Testis (tissue), 3 donors: Measurements from ENCODE around the gene MAP2K3. TPM values are rescaled to one million over a fixed set of nuclear protein-coding genes. Genes with fewer than 3 reads are reported as not detected.

Experiments
- DNase-seq: peaks from one replicate; pipeline ENCODE4 v3.0.0-alpha.2; 2019
- H3K27ac ChIP-seq, 2 donors: fragments of 200-600 bp; sonication (generic); one replicate each; pipeline ENCODE4 v1.5.1; 2019
- H3K27me3 ChIP-seq: fragments of 200-600 bp; sonication (generic); one replicate; pipeline ENCODE4 v1.5.1; 2019
- H3K36me3 ChIP-seq: fragments of 200-600 bp; sonication (generic); one replicate; pipeline ENCODE4 v1.5.1; 2017; ENCODE audit warnings: low read depth; ENCODE audit errors: missing control alignments
- H3K4me1 ChIP-seq: fragments of 200-600 bp; sonication (generic); one replicate; pipeline ENCODE4 v1.5.1; 2019
- H3K4me3 ChIP-seq, 2 donors: fragments of 200-600 bp; sonication (generic); one replicate each; pipeline ENCODE4 v1.5.1; 2017 to 2019
- H3K9me3 ChIP-seq: fragments of 200-600 bp; sonication (generic); one replicate; pipeline ENCODE4 v1.5.1; 2017
- CTCF ChIP-seq, 3 experiments: fragments of 450-650 bp in 2 of 3; fragments of 200-600 bp in 1 of 3; sonication (generic) in 1 of 3; IDR thresholded peaks; one replicate each; pipeline ENCODE4 v1.5.1; 2016 to 2019; ENCODE audit warnings: antibody characterized with exemption in 3 of 3, mild to moderate bottlenecking in 2 of 3, moderate library complexity in 1 of 3
- POLR2A ChIP-seq: fragments of 450-650 bp; IDR thresholded peaks from one replicate; pipeline ENCODE4 v1.6.1; 2017; ENCODE audit warnings: antibody characterized with exemption, mild to moderate bottlenecking, moderate library complexity
- WGBS, 2 donors: methylation state at CpG; one replicate each; pipeline ENCODE4 v1.1.5; 2018; 5-methylcytosine and 5-hydroxymethylcytosine counted together
- intact Hi-C: fragments of 100-400 bp; cut with DNase I; formaldehyde crosslinking; loops from one replicate; pipeline ENCODE4 v1.15.1; 2023; ENCODE audit warnings: low total_unique reads
- polyA plus RNA-seq: library from polyadenylated mRNA; stranded (reverse); fragments of 350-450 nt; fragmentation: Illumina TruSeq; extraction: RNeasy Lipid Tissue Mini Kit (QIAGEN cat#74804); gene quantifications from one replicate; pipeline ENCODE4 v1.2.3, GENCODE V29; 2014; ENCODE audit warnings: low read depth, low replicate concordance; ENCODE audit not compliant: insufficient read depth
- total RNA-seq, 2 donors: library from RNA; depleted of rRNA; stranded (reverse); fragments of >200 nt; gene quantifications; one replicate each; pipeline ENCODE4 v1.2.3, GENCODE V29; 2016

MAP2K3 gene
- total and polyA plus RNA-seq, 3 donors from 2014 or later, result 13.5 to 17.5 (median 15.4) TPM

GRCh38 chr17:21357696-21358656 is 73.5 kb downstream of the MAP2K3 start:
- H3K27ac ChIP-seq, result no peak overlapping the region
- no peak for DNase-seq
- no peak for TF ChIP-seq CTCF (IDR thresholded peaks at IDR 0.05)
- TF ChIP-seq POLR2A, result no peak
- H3K4me1 ChIP-seq, result peaks cover 7% of the 10 kb centered on the region
- intact Hi-C loops, result no loop called here
- no peaks in the 10 kb centered on the region for H3K36me3 ChIP-seq
- no peaks in the 10 kb centered on the region for H3K9me3 ChIP-seq
- WGBS, 2 donors, result 69 to 73% methylated on average over 6 to 10 of the region's 10 CpGs
- no peak overlapping the region for H3K4me3 ChIP-seq
- no peaks in the 10 kb centered on the region for H3K27me3 ChIP-seq

- Histone ChIP-seq H3K36me3 (no peaks in the 10 kb centered on the region), H3K27ac (no peak overlapping the region), H3K4me3 (no peak overlapping the region), H3K9me3 (no peaks in the 10 kb centered on the region), H3K4me1 (peaks cover 7% of the 10 kb centered on the region), H3K27me3 (no peaks in the 10 kb centered on the region)
- DNase-seq, result no peak
- intact Hi-C loops, result no loop called here
- 66 to 75% methylated on average over 12 of the region's 12 CpGs for WGBS, 2 donors
- no peak for TF ChIP-seq POLR2A
- TF ChIP-seq CTCF (IDR thresholded peaks at IDR 0.05), result no peak
Measured at GRCh38 chr17:21358682-21359482, 74.4 kb downstream of the MAP2K3 start.

- intact Hi-C loops, result no loop called here
- TF ChIP-seq CTCF (IDR thresholded peaks at IDR 0.05), result no peak
- no peak for TF ChIP-seq POLR2A
- Histone ChIP-seq H3K4me3 (no peak overlapping the region), H3K4me1 (peaks cover 7% of the 10 kb centered on the region), H3K27ac (no peak overlapping the region), H3K9me3 (no peaks in the 10 kb centered on the region), H3K36me3 (no peaks in the 10 kb centered on the region), H3K27me3 (no peaks in the 10 kb centered on the region)
- no peak for DNase-seq
- WGBS, 2 donors, result 84 to 92% methylated on average over 7 to 9 of the region's 9 CpGs
Measured at GRCh38 chr17:21359483-21359840, 75.0 kb downstream of the MAP2K3 start.

GRCh38 chr17:21360048-21360447 is 75.5 kb downstream of the MAP2K3 start:
- Histone ChIP-seq H3K36me3 (no peaks in the 10 kb centered on the region), H3K27ac (no peak overlapping the region), H3K4me3 (no peak overlapping the region), H3K9me3 (no peaks in the 10 kb centered on the region), H3K4me1 (peaks cover 10% of the 10 kb centered on the region), H3K27me3 (no peaks in the 10 kb centered on the region)
- intact Hi-C loops, result no loop called here
- no peak for DNase-seq
- TF ChIP-seq CTCF (IDR thresholded peaks at IDR 0.05) (no peak), POLR2A (no peak)
- 74 to 82% methylated on average over 5 to 7 of the region's 7 CpGs for WGBS, 2 donors
